Measurements from ENCODE around the gene ZC3H7B. TPM values are rescaled to one million over a fixed set of nuclear protein-coding genes. Genes with fewer than 3 reads are reported as not detected.

The ZC3H7B gene
- total RNA-seq, 1 experiment from 2014 or later = 53.4 TPM

DNA sequence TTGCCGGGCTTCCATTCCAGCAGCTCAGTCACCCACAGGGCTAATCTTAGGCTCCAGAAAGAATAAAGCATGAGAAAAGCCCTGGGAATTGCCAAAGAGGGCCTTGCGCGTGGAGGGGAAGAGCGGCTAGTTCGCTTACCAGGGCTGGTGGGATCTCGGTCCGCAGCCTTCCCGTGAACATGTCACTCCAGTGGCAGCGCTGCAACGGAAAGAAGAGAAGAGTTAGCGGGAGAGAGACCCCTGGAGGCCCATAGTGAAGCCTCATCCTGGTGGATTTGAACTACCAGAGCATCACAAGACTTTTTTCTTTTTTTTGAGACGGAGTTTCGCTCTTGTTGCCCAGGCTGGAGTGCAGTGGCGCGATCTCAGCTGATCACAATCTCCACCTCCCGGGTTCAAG, 33.4 kb upstream of the ZC3H7B start:
- no peak for DNase-seq (ENCODE audit: unreplicated experiment)
- intact Hi-C loops (cut with micrococcal nuclease) = no loop called here
- Mint-ChIP-seq H3K9me3 (ENCODE audit: unreplicated experiment) (no peaks in the 10 kb centered on the region), H3K4me3 (ENCODE audit: unreplicated experiment) (no peak overlapping the region), H3K27me3 (ENCODE audit: insufficient read depth, unreplicated experiment) (no peaks in the 10 kb centered on the region), H3K36me3 (ENCODE audit: insufficient read depth, unreplicated experiment) (peaks cover 89% of the 10 kb centered on the region), H3K27ac (ENCODE audit: low read depth, unreplicated experiment) (no peak overlapping the region), H3K4me1 (ENCODE audit: insufficient read depth, unreplicated experiment) (no peaks in the 10 kb centered on the region)
- CTCF ChIA-PET = no interaction called here
- POLR2A ChIA-PET = interaction anchor here (1.1 kb wide), 1 partner anchor 21 kb away, joined by 3 read pairs; no protein-coding TSS in a partner anchor
- BruUV-seq (replicated peaks) = no TSS peak
- TF ChIP-seq, protein P1, sequence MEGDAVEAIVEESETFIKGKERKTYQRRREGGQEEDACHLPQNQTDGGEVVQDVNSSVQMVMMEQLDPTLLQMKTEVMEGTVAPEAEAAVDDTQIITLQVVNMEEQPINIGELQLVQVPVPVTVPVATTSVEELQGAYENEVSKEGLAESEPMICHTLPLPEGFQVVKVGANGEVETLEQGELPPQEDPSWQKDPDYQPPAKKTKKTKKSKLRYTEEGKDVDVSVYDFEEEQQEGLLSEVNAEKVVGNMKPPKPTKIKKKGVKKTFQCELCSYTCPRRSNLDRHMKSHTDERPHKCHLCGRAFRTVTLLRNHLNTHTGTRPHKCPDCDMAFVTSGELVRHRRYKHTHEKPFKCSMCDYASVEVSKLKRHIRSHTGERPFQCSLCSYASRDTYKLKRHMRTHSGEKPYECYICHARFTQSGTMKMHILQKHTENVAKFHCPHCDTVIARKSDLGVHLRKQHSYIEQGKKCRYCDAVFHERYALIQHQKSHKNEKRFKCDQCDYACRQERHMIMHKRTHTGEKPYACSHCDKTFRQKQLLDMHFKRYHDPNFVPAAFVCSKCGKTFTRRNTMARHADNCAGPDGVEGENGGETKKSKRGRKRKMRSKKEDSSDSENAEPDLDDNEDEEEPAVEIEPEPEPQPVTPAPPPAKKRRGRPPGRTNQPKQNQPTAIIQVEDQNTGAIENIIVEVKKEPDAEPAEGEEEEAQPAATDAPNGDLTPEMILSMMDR (IDR thresholded peaks at IDR 0.05; ENCODE audit: unreplicated experiment) = no peak

DNA sequence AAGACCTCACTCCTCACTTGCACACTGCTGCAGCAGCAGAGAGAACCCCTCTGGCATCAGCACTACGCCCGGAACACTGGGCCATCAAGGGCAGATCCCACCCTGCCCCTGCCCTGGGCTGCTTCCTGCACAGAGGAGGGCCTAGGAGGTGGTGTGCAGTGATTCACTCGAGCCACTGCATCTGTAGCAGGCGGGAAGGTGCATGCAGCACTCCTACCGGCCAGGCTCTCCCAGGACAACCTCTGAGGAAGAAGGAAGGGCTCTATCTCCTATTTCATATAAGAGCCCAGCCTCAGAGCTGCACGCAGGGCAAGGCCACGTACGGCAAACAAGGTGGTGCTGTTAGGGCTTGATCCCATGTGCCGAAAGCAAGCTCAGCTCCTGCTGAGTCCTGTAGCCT, 29.5 kb upstream of the ZC3H7B start:
- no TSS peak for BruUV-seq (replicated peaks)
- TF ChIP-seq, protein P1 (IDR thresholded peaks at IDR 0.05; ENCODE audit: unreplicated experiment) = no peak
- Mint-ChIP-seq H3K9me3 (ENCODE audit: unreplicated experiment) (no peaks in the 10 kb centered on the region), H3K27me3 (ENCODE audit: insufficient read depth, unreplicated experiment) (no peaks in the 10 kb centered on the region), H3K4me3 (ENCODE audit: unreplicated experiment) (no peak overlapping the region), H3K4me1 (ENCODE audit: insufficient read depth, unreplicated experiment) (no peaks in the 10 kb centered on the region), H3K27ac (ENCODE audit: low read depth, unreplicated experiment) (no peak overlapping the region), H3K36me3 (ENCODE audit: insufficient read depth, unreplicated experiment) (peaks cover 96% of the 10 kb centered on the region)
- ChIA-PET POLR2A (interaction anchor here (1.1 kb wide), 1 partner anchor 14 kb away, joined by 6 read pairs; the partner anchor contains the start of gene RANGAP1), CTCF (interaction anchor here (0.5 kb wide), 2 partner anchors 239 to 846 kb away, joined by 3 to 4 read pairs; no protein-coding TSS in a partner anchor)
- no peak for DNase-seq (ENCODE audit: unreplicated experiment)
- intact Hi-C loops (cut with micrococcal nuclease) = no loop called here

DNA sequence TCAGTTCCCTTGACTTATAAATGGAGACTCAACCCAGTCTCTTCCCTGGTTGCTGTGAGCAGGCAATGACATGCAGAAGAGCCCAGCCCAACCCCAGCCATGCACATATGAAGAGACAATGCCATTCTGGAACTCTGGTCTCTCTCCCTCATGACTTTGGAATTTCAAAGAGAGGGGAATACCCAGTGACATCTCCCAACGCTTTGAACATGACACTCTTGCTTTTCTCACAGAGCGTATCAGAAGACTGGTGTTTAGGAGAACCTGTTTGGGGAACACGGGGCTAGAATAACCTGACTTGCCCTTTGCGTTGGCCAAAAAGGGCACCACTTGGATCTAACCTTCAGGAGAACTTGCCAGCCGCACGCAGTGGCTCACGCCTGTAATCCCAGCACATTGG, 28.2 kb upstream of the ZC3H7B start:
- H3K36me3 Mint-ChIP-seq (ENCODE audit: insufficient read depth, unreplicated experiment) = peaks cover 100% of the 10 kb centered on the region
- no peaks in the 10 kb centered on the region for H3K4me1 Mint-ChIP-seq (ENCODE audit: insufficient read depth, unreplicated experiment)
- intact Hi-C loops (cut with micrococcal nuclease) = no loop called here
- ChIA-PET POLR2A (interaction anchor here (1.1 kb wide), 1 partner anchor 13 kb away, joined by 6 read pairs; the partner anchor contains the start of gene RANGAP1), CTCF (interaction anchor here (0.6 kb wide), 1 partner anchor 348 kb away, joined by 3 read pairs; no protein-coding TSS in a partner anchor)
- DNase-seq (ENCODE audit: unreplicated experiment) = no peak
- no TSS peak for BruUV-seq (replicated peaks)
- no peak overlapping the region for H3K4me3 Mint-ChIP-seq (ENCODE audit: unreplicated experiment)
- no peak overlapping the region for H3K27ac Mint-ChIP-seq (ENCODE audit: low read depth, unreplicated experiment)
- no peaks in the 10 kb centered on the region for H3K9me3 Mint-ChIP-seq (ENCODE audit: unreplicated experiment)
- TF ChIP-seq, protein P1 (IDR thresholded peaks at IDR 0.05; ENCODE audit: unreplicated experiment) = no peak
- H3K27me3 Mint-ChIP-seq (ENCODE audit: insufficient read depth, unreplicated experiment) = no peaks in the 10 kb centered on the region

DNA sequence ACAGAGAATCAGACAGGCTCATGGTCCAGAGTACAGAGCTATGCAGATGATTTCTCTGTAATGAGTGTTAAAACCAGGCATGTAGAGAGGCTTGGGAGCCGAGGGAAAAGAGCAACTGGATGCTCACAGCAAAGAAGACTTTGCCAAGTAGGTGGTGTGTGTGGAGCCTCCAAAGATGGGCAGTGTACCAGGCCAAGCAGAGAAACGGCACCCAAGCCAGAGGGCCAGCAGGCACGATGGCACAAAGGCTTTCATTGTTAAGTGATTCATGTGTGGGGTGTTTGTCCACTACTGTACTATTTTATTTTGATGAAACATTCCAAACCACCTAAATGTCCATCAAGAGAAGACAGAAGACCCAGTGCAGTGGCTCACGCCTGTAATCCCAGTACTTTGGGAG, 26.5 kb upstream of the ZC3H7B start:
- intact Hi-C loops (cut with micrococcal nuclease) = no loop called here
- H3K9me3 Mint-ChIP-seq (ENCODE audit: unreplicated experiment) = no peaks in the 10 kb centered on the region
- H3K36me3 Mint-ChIP-seq (ENCODE audit: insufficient read depth, unreplicated experiment) = peaks cover 100% of the 10 kb centered on the region
- no peak overlapping the region for H3K4me3 Mint-ChIP-seq (ENCODE audit: unreplicated experiment)
- ChIA-PET POLR2A (interaction anchor here (0.6 to 1.7 kb wide), 3 partner anchors 11 to 271 kb away, joined by 3 to 4 read pairs (median 4); partner anchors contain the start of gene RANGAP1), CTCF (interaction anchor here (0.6 kb wide), 2 partner anchors 214 to 238 kb away, joined by 3 to 4 read pairs; no protein-coding TSS in a partner anchor)
- no peak for DNase-seq (ENCODE audit: unreplicated experiment)
- TF ChIP-seq, protein P1 (IDR thresholded peaks at IDR 0.05; ENCODE audit: unreplicated experiment) = no peak
- H3K4me1 Mint-ChIP-seq (ENCODE audit: insufficient read depth, unreplicated experiment) = peaks cover 1% of the 10 kb centered on the region
- no TSS peak for BruUV-seq (replicated peaks)
- no peaks in the 10 kb centered on the region for H3K27me3 Mint-ChIP-seq (ENCODE audit: insufficient read depth, unreplicated experiment)
- no peak overlapping the region for H3K27ac Mint-ChIP-seq (ENCODE audit: low read depth, unreplicated experiment)

Measured in MCF 10A (cell line).